Posterior vena cava (tissue), 2 donors: ENCODE measurements around the gene MMP11. TPM values are rescaled to one million over a fixed set of nuclear protein-coding genes. Genes with fewer than 3 reads are reported as not detected.

Source experiments
- total RNA-seq, 2 donors: library from RNA; stranded (reverse); fragmentation: NEBNext Ultra II Directional; extraction: Animal tissue kit (Norgen Biotek cat#: 25700); gene quantifications; one replicate each; pipeline ENCODE4 v1.2.1, GENCODE V29; 2021
- donor health status: DM: yes; HTN: yes; CAD: no.
- donor health status: DM: yes; HTN: yes; CAD: no.

The MMP11 gene
- total RNA-seq, 2 donors from 2014 or later: 2.8 to 5.8 TPM

Other genes with a start within 250 kb of the MMP11 start
- not detected for gene IGLL1, start 192.6 kb upstream of the MMP11 start, total RNA-seq
- under 1 TPM; 0.19 to 0.42 TPM for gene DRICH1, start 140.5 kb upstream of the MMP11 start, total RNA-seq
- 1 to 10 TPM in 1 of 2 donors, under 1 TPM in 1; 0.24 to 1.7 TPM for gene RGL4, start 81.8 kb upstream of the MMP11 start, total RNA-seq
- 1 to 10 TPM; 6.2 to 7.7 TPM for gene ZNF70, start 21.7 kb upstream of the MMP11 start, total RNA-seq
- under 1 TPM in 1 of 2 donors, not detected in 1; 0.43 TPM for gene VPREB3, start 18.4 kb upstream of the MMP11 start, total RNA-seq
- gene C22orf15, start 9.9 kb upstream of the MMP11 start, total RNA-seq: not detected
- gene CHCHD10, start 4.9 kb upstream of the MMP11 start, total RNA-seq: 10 to 100 TPM; 59.0 to 68.7 TPM
- gene SMARCB1, start 14.1 kb downstream of the MMP11 start, total RNA-seq: 10 to 100 TPM; 42.6 to 45.8 TPM
- gene DERL3, start 66.2 kb downstream of the MMP11 start, total RNA-seq: under 1 TPM; 0.83 to 0.95 TPM
- 1 to 10 TPM; 4.9 to 7.4 TPM for gene SLC2A11, start 85.0 kb downstream of the MMP11 start, total RNA-seq
- 100 to 1,000 TPM; 385 to 448 TPM for gene MIF, start 121.5 kb downstream of the MMP11 start, total RNA-seq
- gene GSTT2B, start 188.3 kb downstream of the MMP11 start, total RNA-seq: 10 to 100 TPM in 1 of 2 donors, 1 to 10 TPM in 1; 5.6 to 13.1 TPM
- gene DDTL, start 194.0 kb downstream of the MMP11 start, total RNA-seq: 1 to 10 TPM in 1 of 2 donors, under 1 TPM in 1; 0.90 to 1.7 TPM
- gene DDT, start 201.6 kb downstream of the MMP11 start, total RNA-seq: 10 to 100 TPM; 48.5 to 50.3 TPM
- gene GSTT2, start 207.3 kb downstream of the MMP11 start, total RNA-seq: 1 to 10 TPM; 1.2 to 3.9 TPM
- gene GSTT4, start 232.6 kb downstream of the MMP11 start, total RNA-seq: not detected
- 10 to 100 TPM; 44.5 to 52.3 TPM for gene CABIN1, start 238.5 kb downstream of the MMP11 start, total RNA-seq